H9 (cell line): ENCODE data around the gene DPT. TPM values are rescaled to one million over a fixed set of nuclear protein-coding genes. Genes with fewer than 3 reads are reported as not detected.

Experiments used
- DNase-seq: peaks from one replicate; pipeline ENCODE4 v3.0.0-alpha.2; 2017
- H2AFZ ChIP-seq: one replicate; pipeline ENCODE4 v1.6.1; 2013; ENCODE audit warnings: mild to moderate bottlenecking, low read length, control low read depth, moderate library complexity
- H2AK5ac ChIP-seq: 2 replicates; pipeline ENCODE4 v1.6.1; 2013; ENCODE audit warnings: low read length, control low read depth, mixed read lengths; ENCODE audit not compliant: insufficient read length
- H2BK120ac ChIP-seq: one replicate; pipeline ENCODE4 v1.6.1; 2013; ENCODE audit warnings: low read depth, mild to moderate bottlenecking, low read length, control low read depth, inconsistent platforms; ENCODE audit not compliant: poor library complexity, severe bottlenecking
- H2BK12ac ChIP-seq: 2 replicates; pipeline ENCODE4 v1.6.1; 2013; ENCODE audit warnings: low read length, control low read depth, mixed read lengths, low read depth; ENCODE audit not compliant: insufficient read length
- H2BK15ac ChIP-seq: 2 replicates; pipeline ENCODE4 v1.6.1; 2013; ENCODE audit warnings: low read depth, low read length, control low read depth
- H2BK20ac ChIP-seq: one replicate; pipeline ENCODE4 v1.6.1; 2013; ENCODE audit warnings: low read depth, mild to moderate bottlenecking, low read length, control low read depth, inconsistent platforms; ENCODE audit not compliant: poor library complexity, severe bottlenecking
- H2BK5ac ChIP-seq: 2 replicates; pipeline ENCODE4 v1.6.1; 2013; ENCODE audit warnings: low read length, control low read depth, mixed read lengths; ENCODE audit not compliant: insufficient read length
- H3K14ac ChIP-seq: 2 replicates; pipeline ENCODE4 v1.6.1; 2013; ENCODE audit warnings: low read length, control low read depth; ENCODE audit not compliant: insufficient read depth
- H3K18ac ChIP-seq: 2 replicates; pipeline ENCODE4 v1.6.1; 2013; ENCODE audit warnings: low read depth, mild to moderate bottlenecking, mixed read lengths, low read length, control low read depth; ENCODE audit not compliant: insufficient read length
- H3K23ac ChIP-seq: 2 replicates; pipeline ENCODE4 v1.6.1; 2013; ENCODE audit warnings: low read length, control low read depth, mixed read lengths, low read depth; ENCODE audit not compliant: insufficient read length
- H3K23me2 ChIP-seq: 2 replicates; pipeline ENCODE4 v1.6.1; 2013; ENCODE audit warnings: low read depth, mild to moderate bottlenecking, mixed read lengths, low read length, control low read depth; ENCODE audit not compliant: insufficient read length, poor library complexity, severe bottlenecking
- H3K27ac ChIP-seq: 2 replicates; pipeline ENCODE4 v1.5.1; 2013; ENCODE audit warnings: low read length, control low read depth, mixed read lengths, low read depth; ENCODE audit not compliant: insufficient read length
- H3K27me3 ChIP-seq: 2 replicates; pipeline ENCODE4 v1.6.1; 2013; ENCODE audit warnings: low read length, control low read depth, inconsistent platforms; ENCODE audit not compliant: insufficient read depth
- H3K4ac ChIP-seq: 2 replicates; pipeline ENCODE4 v1.6.1; 2013; ENCODE audit warnings: low read depth, mild to moderate bottlenecking, control low read depth, inconsistent platforms, low read length, moderate library complexity
- H3K4me1 ChIP-seq: 2 replicates; pipeline ENCODE4 v1.6.1; 2013; ENCODE audit warnings: low read length, control low read depth, inconsistent platforms; ENCODE audit not compliant: insufficient read depth
- H3K4me2 ChIP-seq: 2 replicates; pipeline ENCODE4 v1.6.1; 2013; ENCODE audit warnings: low read length, control low read depth, mixed read lengths; ENCODE audit not compliant: insufficient read length, insufficient read depth
- H3K56ac ChIP-seq: 2 replicates; pipeline ENCODE4 v1.6.1; 2013; ENCODE audit warnings: low read depth, mild to moderate bottlenecking, mixed read lengths, low read length, control low read depth; ENCODE audit not compliant: insufficient read length
- H3K79me1 ChIP-seq: 2 replicates; pipeline ENCODE4 v1.6.1; 2013; ENCODE audit warnings: low read depth, mild to moderate bottlenecking, moderate library complexity, low read length, control low read depth, inconsistent platforms; ENCODE audit not compliant: insufficient read depth, poor library complexity, severe bottlenecking
- H3K79me2 ChIP-seq: 2 replicates; pipeline ENCODE4 v1.6.1; 2013; ENCODE audit warnings: low read length, control low read depth, inconsistent platforms; ENCODE audit not compliant: insufficient read depth
- H3K9ac ChIP-seq: 2 replicates; pipeline ENCODE4 v1.6.1; 2013; ENCODE audit warnings: low read length, control low read depth, mixed read lengths; ENCODE audit not compliant: insufficient read length; ENCODE audit errors: extremely low read depth
- H3K9me3 ChIP-seq: one replicate; pipeline ENCODE4 v1.6.1; 2013; ENCODE audit warnings: low read depth, low read length, inconsistent platforms; ENCODE audit not compliant: control insufficient read depth
- H3T11ph ChIP-seq: one replicate; pipeline ENCODE4 v1.6.1; 2013; ENCODE audit warnings: mild to moderate bottlenecking, low read length, control low read depth, inconsistent platforms
- H4K20me1 ChIP-seq: one replicate; pipeline ENCODE4 v1.6.1; 2013; ENCODE audit not compliant: control insufficient read depth, insufficient read length, insufficient read depth
- H4K5ac ChIP-seq: 2 replicates; pipeline ENCODE4 v1.6.1; 2013; ENCODE audit warnings: low read depth, mild to moderate bottlenecking, mixed read lengths, low read length, control low read depth; ENCODE audit not compliant: insufficient read length
- H4K8ac ChIP-seq: replicated peaks from 2 replicates; pipeline ENCODE4 v1.6.1; 2013; ENCODE audit warnings: low read length, control low read depth, mixed read lengths, low read depth; ENCODE audit not compliant: insufficient read length
- H4K91ac ChIP-seq: 2 replicates; pipeline ENCODE4 v1.6.1; 2013; ENCODE audit warnings: low read depth, mild to moderate bottlenecking, moderate library complexity, mixed read lengths, low read length, control low read depth; ENCODE audit not compliant: insufficient read length
- H3K27ac Mint-ChIP-seq, 3 experiments: 2 replicates in 2 of 3; 3 replicates in 1 of 3; pipeline ENCODE4 v1.8.0; 2020 to 2021; ENCODE audit warnings: mixed read lengths in 3 of 3, mild to moderate bottlenecking in 1 of 3, moderate library complexity in 1 of 3
- H3K27me3 Mint-ChIP-seq: 2 replicates; pipeline ENCODE4 v1.8.0; 2021; ENCODE audit warnings: low read depth, mild to moderate bottlenecking, moderate library complexity, mixed read lengths
- H3K36me3 Mint-ChIP-seq, 3 experiments: 2 replicates in 2 of 3; 3 replicates in 1 of 3; pipeline ENCODE4 v1.8.0; 2020 to 2021; ENCODE audit warnings: low read depth in 3 of 3, mixed read lengths in 3 of 3; ENCODE audit not compliant: insufficient read depth in 1 of 3
- H3K4me1 Mint-ChIP-seq, 2 experiments: 2 replicates each; pipeline ENCODE4 v1.8.0; 2020; ENCODE audit warnings: mixed read lengths in 2 of 2
- H3K4me3 Mint-ChIP-seq, 2 experiments: 2 replicates in 1 of 2; 3 replicates in 1 of 2; pipeline ENCODE4 v1.8.0; 2020 to 2021; ENCODE audit warnings: mild to moderate bottlenecking in 2 of 2, mixed read lengths in 2 of 2, moderate library complexity in 1 of 2
- H3K9me3 Mint-ChIP-seq, 2 experiments: 2 replicates in 1 of 2; 3 replicates in 1 of 2; pipeline ENCODE4 v1.8.0; 2020; ENCODE audit warnings: mild to moderate bottlenecking in 2 of 2, mixed read lengths in 2 of 2, moderate library complexity in 1 of 2
- CTCF ChIP-seq: fragments of 200-600 bp; sonication (generic); conservative IDR thresholded peaks from 3 replicates; pipeline ENCODE4 v1.8.0; 2021; ENCODE audit warnings: antibody characterized with exemption, mild to moderate bottlenecking
- whole genome bisulfite sequencing: extraction: QIAGEN DNeasy Blood & Tissue Kit; methylation state at CpG from one replicate; pipeline ENCODE4 v1.1.7; 2013; ENCODE audit warnings: missing lambda C conversion rate, low lambda C conversion rate, mixed read lengths; ENCODE audit not compliant: insufficient read length; ENCODE audit errors: extremely low coverage; 5-methylcytosine and 5-hydroxymethylcytosine counted together
- total RNA-seq: library from RNA; stranded (reverse); gene quantifications from 2 replicates; pipeline ENCODE4 v1.2.1, GENCODE V29; 2021

Gene DPT
- total RNA-seq, 1 experiment from 2014 or later, result not detected

- no peak overlapping the region for H2BK120ac ChIP-seq
- no peak overlapping the region for H3K14ac ChIP-seq
- H3K23me2 ChIP-seq, result peaks cover 2% of the 10 kb centered on the region
- H3K27ac Mint-ChIP-seq, result no peak overlapping the region; a peak in 1 of 7 replicates
- H3K4ac ChIP-seq, result no peak overlapping the region
- no peak overlapping the region for H4K5ac ChIP-seq
- no CpG with 5 or more reads among the region's 5 CpGs for WGBS
- no peaks in the 10 kb centered on the region for H3K36me3 Mint-ChIP-seq
- no peak overlapping the region for H2BK5ac ChIP-seq
- H3K9ac ChIP-seq, result no peak overlapping the region
- H3K4me1 ChIP-seq, result no peaks in the 10 kb centered on the region
- no peaks in the 10 kb centered on the region for H3K79me2 ChIP-seq
- no peak overlapping the region for H3K56ac ChIP-seq
- no peaks in the 10 kb centered on the region for H3K9me3 ChIP-seq
- no peak overlapping the region for H3K23ac ChIP-seq
- no peak overlapping the region for H4K91ac ChIP-seq
- H2BK20ac ChIP-seq, result no peak overlapping the region
- no peak overlapping the region for H2AK5ac ChIP-seq
- H4K20me1 ChIP-seq, result no peaks in the 10 kb centered on the region
- no peak overlapping the region for H3T11ph ChIP-seq
- no peaks in the 10 kb centered on the region for H3K27me3 ChIP-seq
- no peak for DNase-seq
- no peak overlapping the region for H3K4me2 ChIP-seq
- no peaks in the 10 kb centered on the region for H3K4me1 Mint-ChIP-seq
- TF ChIP-seq CTCF, result no peak
- H2AFZ ChIP-seq, result no peak overlapping the region
- H4K8ac ChIP-seq, result no peak overlapping the region
- no peaks in the 10 kb centered on the region for H3K79me1 ChIP-seq
- H2BK15ac ChIP-seq, result no peak overlapping the region
- no peaks in the 10 kb centered on the region for H3K27me3 Mint-ChIP-seq
- H3K9me3 Mint-ChIP-seq, result no peaks in the 10 kb centered on the region; a peak in 1 of 5 replicates
- H3K18ac ChIP-seq, result no peak overlapping the region
- no peak overlapping the region for H2BK12ac ChIP-seq
- H3K27ac ChIP-seq, result no peak overlapping the region
- no peak overlapping the region for H3K4me3 Mint-ChIP-seq
These were observed 26.9 kb upstream of the DPT start for GRCh38 chr1:168755800-168756418.
